ENCODE results near the gene TMEM44. TPM values are rescaled to one million over a fixed set of nuclear protein-coding genes. Genes with fewer than 3 reads are reported as not detected.

TMEM44 gene
- total and polyA plus RNA-seq, 2 of the 4 experiments (the other 2 are of a cell fraction): 9.7 to 24.2 TPM

DNA sequence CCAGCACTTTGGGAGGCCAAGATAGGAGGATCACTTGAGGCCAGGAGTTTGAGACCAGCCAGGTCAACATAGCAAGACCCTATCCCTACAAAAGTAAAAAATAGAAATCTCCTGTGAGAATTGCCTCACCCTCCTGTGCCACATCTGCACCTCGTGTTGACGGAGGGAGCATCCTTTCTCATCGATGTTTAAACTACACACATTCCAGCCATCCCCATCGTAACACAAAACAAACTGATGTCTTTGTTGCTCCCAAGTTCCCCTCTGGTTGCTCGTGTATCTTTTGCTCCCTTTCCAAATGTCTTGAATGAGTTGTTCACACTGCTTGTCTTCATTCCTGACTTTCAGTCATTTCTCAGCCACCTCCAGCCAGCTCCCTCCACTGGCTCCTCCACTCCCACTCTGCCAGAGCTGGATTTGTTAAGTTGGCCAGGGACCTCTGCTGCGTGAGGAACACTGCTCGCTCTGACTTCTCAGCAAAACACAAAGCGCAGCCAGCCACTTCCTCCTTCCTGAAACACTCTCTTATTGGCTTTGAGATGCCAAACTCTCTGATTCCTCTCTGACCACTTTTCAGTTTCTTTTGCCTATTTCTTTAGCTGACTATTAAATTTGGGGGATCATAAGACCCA is 92.8 kb downstream of the TMEM44 start:
- Histone ChIP-seq H4K8ac (ENCODE audit: low read depth in 2 of 2, low read length in 2 of 2) (peak overlapping the region; percentile 64 to 80; a peak in 3 of 4 replicates), H2BK20ac (ENCODE audit: low read depth, low read length) (peak overlapping the region; percentile 88), H3K9me1 (ENCODE audit: insufficient read depth, low read length) (peaks cover 15% of the 10 kb centered on the region; the same call in 1 of the 2 replicates), H4K5ac (ENCODE audit: low read depth, low read length) (peak overlapping the region; percentile 21), H3K36me3 (ENCODE audit: control insufficient read depth, insufficient read depth, low read length) (no peaks in the 10 kb centered on the region), H3K18ac (ENCODE audit: low read depth, low read length) (peak overlapping the region; percentile 62), H3K14ac (replicated peaks; ENCODE audit: low read depth, low read length) (peak overlapping the region; percentile 86), H2AK9ac (replicated peaks; ENCODE audit: low read depth, low read length, poor library complexity) (no peak overlapping the region), H3K27ac (ENCODE audit: insufficient read depth, low read length) (no peak overlapping the region), H3K4me2 (ENCODE audit: low read depth, low read length) (no peak overlapping the region), H2BK120ac (ENCODE audit: low read depth, low read length) (peak overlapping the region; percentile 81), H2BK15ac (ENCODE audit: low read depth, low read length) (peak overlapping the region; percentile 80; the same call in 1 of the 3 replicates), H3K4me1 (ENCODE audit: control insufficient read depth, insufficient read depth, low read length) (peaks cover 11% of the 10 kb centered on the region), H3K4me3 (ENCODE audit: insufficient read depth, low read depth, low read length) (no peak overlapping the region), H3K23ac (ENCODE audit: low read depth, low read length) (peak overlapping the region; percentile 8; the same call in 1 of the 2 replicates), H2AFZ (replicated peaks; ENCODE audit: low read length, poor library complexity) (peak overlapping the region; percentile 85), H2AK5ac (ENCODE audit: low read depth, low read length) (peak overlapping the region; percentile 77), H3K9ac (ENCODE audit: low read depth, low read length) (no peak overlapping the region), H4K20me1 (ENCODE audit: insufficient read depth, low read length) (no peaks in the 10 kb centered on the region), H3K27me3 (ENCODE audit: control insufficient read depth, insufficient read depth, low read length) (no peaks in the 10 kb centered on the region), H4K91ac (ENCODE audit: insufficient read depth, low read depth, low read length) (peak overlapping the region; percentile 58), H3K4ac (ENCODE audit: low read depth, low read length) (peak overlapping the region; percentile 61), H3K79me1 (ENCODE audit: low read depth in 1 of 2, low read length in 2 of 2) (no peaks in the 10 kb centered on the region), H2BK5ac (ENCODE audit: low read depth, low read length, poor library complexity, severe bottlenecking) (no peak overlapping the region), H3K9me3 (ENCODE audit: control insufficient read depth, insufficient read depth, low read length) (no peaks in the 10 kb centered on the region), H3K56ac (ENCODE audit: extremely low read depth, insufficient read depth, low read length) (no peak overlapping the region; the same call in 1 of the 2 replicates)
- 100% methylated on average over 3 of the region's 8 CpGs; no CpG with 5 or more reads in 1 of the 2 experiments for WGBS, 2 experiments (ENCODE audit: extremely low coverage in 2 of 2, insufficient read length in 1 of 2)
- in situ Hi-C loops (cut with MboI; ENCODE audit: low sequenced_read_pairs) (no loop called here), intact Hi-C loops (cut with micrococcal nuclease) (no loop called here), dilution Hi-C loops (cut with HindIII; ENCODE audit: low sequenced_read_pairs, unreplicated experiment) (no loop called here)
- ATAC-seq (ENCODE audit: low read depth) (no peak), DNase-seq (peak; percentile 23)
- BruUV-seq (replicated peaks): no TSS peak
- CTCF ChIA-PET: no interaction called here
- POLR2A ChIA-PET (ENCODE audit: unreplicated experiment): no interaction called here
- TF ChIP-seq BHLHE40 (IDR thresholded peaks at IDR 0.05; ENCODE audit: low read depth, low read length): no peak
- TF ChIP-seq, protein P1, sequence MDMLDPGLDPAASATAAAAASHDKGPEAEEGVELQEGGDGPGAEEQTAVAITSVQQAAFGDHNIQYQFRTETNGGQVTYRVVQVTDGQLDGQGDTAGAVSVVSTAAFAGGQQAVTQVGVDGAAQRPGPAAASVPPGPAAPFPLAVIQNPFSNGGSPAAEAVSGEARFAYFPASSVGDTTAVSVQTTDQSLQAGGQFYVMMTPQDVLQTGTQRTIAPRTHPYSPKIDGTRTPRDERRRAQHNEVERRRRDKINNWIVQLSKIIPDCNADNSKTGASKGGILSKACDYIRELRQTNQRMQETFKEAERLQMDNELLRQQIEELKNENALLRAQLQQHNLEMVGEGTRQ (IDR thresholded peaks at IDR 0.05; ENCODE audit: low read depth, low read length): no peak
- no peak for TF ChIP-seq SMC3 (IDR thresholded peaks at IDR 0.05; ENCODE audit: low read depth, low read length)
- no peak for TF ChIP-seq MAZ (IDR thresholded peaks at IDR 0.05; ENCODE audit: borderline replicate concordance, low read depth, low read length)
- TF ChIP-seq FOS (IDR thresholded peaks at IDR 0.05; ENCODE audit: low read depth, low read length): no peak
